Activated CD4-positive, CD25-positive, alpha-beta regulatory T cell treated with anti-CD3 and anti-CD28 coated beads, Interleukin-2, amount 50 U/mL, for 16 hours (primary cell): ENCODE data around the gene RNF103.
"Not testable (repeated sequence)": the region's sequence is repeated elsewhere in the genome, so short reads cannot be mapped to it uniquely, and the experiment has no call there.

Source experiments
- DNase-seq: peaks from one replicate; pipeline ENCODE4 v3.0.0-alpha.2; 2020; ENCODE audit warnings: low read depth, low spot score

The RNF103 gene, protein sequence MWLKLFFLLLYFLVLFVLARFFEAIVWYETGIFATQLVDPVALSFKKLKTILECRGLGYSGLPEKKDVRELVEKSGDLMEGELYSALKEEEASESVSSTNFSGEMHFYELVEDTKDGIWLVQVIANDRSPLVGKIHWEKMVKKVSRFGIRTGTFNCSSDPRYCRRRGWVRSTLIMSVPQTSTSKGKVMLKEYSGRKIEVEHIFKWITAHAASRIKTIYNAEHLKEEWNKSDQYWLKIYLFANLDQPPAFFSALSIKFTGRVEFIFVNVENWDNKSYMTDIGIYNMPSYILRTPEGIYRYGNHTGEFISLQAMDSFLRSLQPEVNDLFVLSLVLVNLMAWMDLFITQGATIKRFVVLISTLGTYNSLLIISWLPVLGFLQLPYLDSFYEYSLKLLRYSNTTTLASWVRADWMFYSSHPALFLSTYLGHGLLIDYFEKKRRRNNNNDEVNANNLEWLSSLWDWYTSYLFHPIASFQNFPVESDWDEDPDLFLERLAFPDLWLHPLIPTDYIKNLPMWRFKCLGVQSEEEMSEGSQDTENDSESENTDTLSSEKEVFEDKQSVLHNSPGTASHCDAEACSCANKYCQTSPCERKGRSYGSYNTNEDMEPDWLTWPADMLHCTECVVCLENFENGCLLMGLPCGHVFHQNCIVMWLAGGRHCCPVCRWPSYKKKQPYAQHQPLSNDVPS

DNA sequence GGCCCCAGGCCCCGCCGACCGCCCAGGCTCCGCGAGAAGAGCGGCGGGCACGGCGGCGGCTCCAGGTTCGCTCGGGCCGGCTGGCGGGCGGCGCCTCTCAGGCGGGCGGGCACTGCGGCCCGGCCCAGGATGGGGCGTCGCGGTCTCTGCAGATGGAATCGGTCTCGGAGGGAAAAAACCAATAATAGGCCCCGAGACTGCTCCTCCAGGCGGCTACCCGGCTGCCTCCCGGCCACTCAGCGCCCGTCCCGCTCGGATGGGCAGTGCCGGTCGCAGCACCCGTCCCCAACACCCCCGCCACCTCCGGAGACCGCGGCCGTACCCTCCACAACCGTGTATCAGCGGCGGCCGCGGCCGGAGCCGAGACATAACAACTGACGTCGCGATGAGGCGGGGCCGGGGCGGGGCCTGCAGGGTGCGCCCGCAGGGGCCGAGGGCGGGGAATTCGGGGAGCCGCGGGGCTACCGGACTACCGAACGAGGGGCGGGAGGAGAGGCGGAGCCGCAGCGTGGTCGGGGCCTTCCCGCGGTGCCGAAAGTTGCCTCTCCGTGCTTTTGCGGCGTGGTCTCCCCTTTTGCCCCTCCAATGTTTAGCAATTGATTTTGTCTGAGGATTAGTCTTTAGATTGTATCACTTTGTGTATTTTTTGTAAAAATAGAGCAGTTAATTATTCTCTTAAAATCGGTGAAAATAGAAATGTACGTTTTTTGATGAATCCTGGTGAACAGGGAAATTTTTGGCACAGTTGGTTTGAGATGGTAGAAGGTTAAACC, at the start of gene RNF103:
TSS of gene RNF103 (minus strand) at position 372 of the 773 bp plus-strand sequence. CDS start 979 bp downstream, outside the sequence.
- DNase-seq = peak; percentile 84

GRCh38 chr2:86673011-86673410, 49.3 kb upstream of the RNF103 start:
- DNase-seq = no peak

- DNase-seq = no peak
Observed at GRCh38 chr2:86672027-86672545, 48.4 kb upstream of the RNF103 start.

DNA sequence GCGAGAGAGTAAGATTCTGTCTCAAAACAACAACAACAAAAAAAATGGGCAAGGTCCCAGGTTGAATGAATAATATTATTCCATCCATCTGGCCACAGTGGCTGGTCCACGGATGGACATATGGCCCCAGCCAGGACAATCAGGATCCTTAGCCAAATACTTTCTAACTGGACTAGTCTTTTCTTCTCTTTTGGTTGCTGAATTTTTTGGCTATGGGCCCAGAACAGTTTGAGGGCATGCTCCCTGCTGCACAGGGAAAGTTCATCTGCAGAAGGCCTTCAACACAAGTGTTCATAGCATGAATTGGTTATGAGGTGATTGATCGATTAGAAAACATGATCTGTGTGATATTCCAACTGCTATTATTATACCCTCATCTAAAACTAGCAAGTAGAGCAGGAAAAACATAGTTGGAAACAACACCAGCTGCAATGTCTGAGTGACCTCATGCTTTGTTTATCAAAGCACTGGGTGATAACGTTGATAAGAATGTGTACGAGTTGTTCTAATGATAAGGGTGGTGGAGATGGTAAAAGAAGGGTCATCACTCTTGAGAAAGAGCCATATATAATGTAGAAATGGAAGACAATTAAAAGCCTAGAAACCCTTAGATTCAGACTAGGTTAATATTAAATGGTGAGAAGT, 47.8 kb upstream of the RNF103 start:
- no peak for DNase-seq

DNA sequence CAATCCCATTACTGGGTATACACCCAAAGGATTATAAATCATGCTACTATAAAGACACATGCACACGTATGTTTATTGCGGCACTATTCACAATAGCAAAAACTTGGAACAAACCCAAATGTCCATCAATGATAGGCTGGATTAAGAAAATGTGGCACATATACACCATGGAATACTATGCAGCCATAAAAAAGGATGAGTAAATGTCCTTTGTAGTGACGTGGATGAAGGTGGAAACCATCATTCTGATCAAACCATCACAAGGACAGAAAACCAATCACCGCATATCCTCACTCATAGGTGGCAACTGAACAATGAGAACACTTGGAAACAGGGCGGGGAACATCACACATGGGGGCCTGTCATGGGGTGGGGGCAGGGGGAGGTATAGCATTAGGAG, 45.7 kb upstream of the RNF103 start:
- DNase-seq = not testable (repeated sequence)

- DNase-seq = no peak
Observed at GRCh38 chr2:86661333-86661732, 37.7 kb upstream of the RNF103 start.

- DNase-seq = no peak
Observed at GRCh38 chr2:86650188-86650587, 26.5 kb upstream of the RNF103 start.

- DNase-seq = no peak
Observed at GRCh38 chr2:86649119-86649947, 25.7 kb upstream of the RNF103 start.

GRCh38 chr2:86648681-86649080, 25.0 kb upstream of the RNF103 start:
- DNase-seq = no peak

GRCh38 chr2:86646865-86647264, 23.2 kb upstream of the RNF103 start:
- no peak for DNase-seq

- DNase-seq = no peak
Observed at GRCh38 chr2:86646329-86646728, 22.7 kb upstream of the RNF103 start.

DNA sequence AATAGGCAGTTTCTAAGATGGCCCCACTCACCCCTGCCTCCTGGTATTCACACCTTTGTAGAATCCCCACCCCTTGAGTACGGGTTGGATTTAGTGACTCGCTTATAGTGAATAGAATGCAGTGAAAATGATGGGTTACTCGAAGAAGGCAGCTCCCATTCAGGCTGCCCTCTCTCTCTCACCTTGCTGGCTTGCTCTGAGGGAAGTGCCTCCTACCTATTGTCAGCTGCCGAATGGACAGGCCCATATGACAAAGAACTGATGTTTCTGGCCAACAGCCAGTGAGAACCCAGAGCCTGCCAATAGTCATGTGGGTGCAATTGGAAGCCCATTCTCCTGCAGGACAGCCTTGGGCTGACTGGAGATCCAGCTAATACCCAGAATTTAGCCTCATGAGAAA, 22.1 kb upstream of the RNF103 start:
- no peak for DNase-seq

DNA sequence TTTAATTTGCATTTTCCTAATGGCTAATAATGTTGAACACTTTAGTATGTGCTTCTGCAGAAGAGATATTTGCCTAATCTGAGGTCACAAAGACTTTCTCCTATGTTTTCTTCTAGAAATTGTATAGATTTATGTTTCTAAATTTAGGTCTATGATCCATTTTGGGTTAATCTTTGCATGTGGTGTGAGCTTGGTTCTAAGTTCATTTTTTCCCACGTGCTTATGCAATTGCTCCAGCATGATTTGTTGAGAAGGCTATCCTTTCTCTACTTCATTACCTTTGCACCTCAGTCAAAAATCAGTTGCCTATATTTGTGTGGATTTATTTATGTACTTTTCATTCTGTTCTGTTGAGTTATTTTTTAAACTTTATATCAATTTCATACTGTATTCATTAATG, 15.0 kb upstream of the RNF103 start:
- DNase-seq = no peak

DNA sequence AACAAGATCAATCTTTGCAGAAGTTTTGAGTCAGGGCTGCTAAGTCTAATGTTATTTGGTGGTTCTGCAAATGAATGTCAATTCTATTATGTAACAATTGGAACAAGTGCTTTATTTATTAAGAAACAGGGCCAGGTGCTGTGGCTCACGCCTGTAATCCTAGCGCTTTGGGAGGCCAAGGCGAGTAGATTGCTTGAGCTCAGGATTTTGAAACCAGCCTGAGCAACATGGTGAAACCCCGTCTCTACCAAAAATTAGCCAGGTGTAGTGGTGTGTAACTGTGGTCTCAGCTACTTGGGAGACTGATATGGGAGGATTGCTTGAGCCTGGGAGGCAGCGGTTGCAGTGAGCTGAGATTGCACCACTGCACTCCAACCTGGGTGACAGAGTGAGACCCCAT, 13.2 kb upstream of the RNF103 start:
- DNase-seq = no peak

DNA sequence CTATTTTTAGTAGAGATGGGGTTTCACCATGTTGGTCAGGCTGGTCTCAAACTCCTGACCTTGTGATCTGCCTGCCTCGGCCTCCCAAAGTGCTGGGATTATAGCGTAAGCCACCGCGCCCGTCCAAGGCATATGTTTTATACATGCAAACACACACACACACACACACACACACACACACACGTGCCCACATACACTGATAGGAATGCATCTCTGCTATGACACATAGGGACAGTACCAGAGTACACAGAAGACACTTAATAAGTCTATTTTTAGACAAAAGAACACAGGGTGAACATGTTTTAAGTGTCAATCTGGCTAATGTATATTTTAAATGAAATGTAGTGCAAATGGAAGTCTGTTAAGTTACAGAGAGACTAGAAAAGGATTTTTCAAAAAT, 10.7 kb upstream of the RNF103 start:
- DNase-seq = no peak

DNA sequence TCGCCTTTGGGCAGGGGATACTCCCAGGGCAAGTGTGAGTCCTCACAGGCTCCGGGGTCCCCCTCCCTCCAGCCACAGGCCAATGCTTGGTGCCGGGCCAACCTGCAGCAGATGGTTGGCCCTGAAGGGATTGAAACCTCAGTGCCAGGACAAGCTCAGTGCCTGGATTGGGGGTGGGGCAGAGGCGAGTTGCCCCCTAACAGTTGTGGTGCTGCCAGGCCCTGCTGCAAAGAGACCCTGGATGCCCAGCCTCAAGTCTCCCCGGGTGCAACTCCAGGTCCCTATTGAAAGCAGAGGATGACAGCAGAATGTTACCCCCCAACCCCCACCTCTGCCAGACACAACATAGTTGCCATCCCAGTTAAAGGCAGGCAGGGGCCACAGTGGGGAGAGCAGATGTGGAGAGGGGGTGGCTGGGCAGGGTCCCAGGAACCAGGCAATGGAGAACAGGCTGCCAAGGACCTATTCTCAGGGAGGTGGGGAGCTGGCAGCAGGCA, 9.5 kb upstream of the RNF103 start:
- no peak for DNase-seq

- DNase-seq = no peak
Observed at GRCh38 chr2:86632672-86633071, 9.0 kb upstream of the RNF103 start.

DNA sequence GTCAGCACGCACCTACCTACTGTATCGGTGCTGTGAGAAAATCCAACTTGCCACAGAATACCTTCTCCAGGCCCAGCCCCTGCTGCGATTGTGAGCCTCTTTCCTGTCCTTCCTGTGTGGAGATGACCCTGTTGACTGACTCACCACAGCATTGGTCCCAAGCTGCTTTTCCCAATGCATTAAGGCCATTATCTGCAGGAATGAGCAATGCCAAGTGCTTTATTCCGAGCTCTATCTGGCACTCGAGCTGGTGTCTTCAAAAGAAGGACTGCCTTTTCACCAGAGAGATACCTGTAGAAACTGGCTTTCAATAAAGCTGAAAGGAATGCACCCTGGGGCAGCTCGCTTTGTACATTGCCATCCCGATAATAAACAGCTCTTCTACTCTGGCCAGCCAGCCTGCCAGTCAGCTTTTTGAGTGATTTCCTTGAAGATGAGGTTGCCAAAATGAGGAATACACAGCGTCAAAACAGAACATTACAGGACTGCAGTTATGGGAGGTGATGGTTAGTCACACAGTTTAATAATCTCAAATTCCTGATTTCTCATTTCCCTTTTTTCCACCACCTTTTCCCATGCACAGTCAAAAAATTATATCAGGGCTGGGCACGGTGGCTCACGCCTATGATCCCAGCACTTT, 8.3 kb upstream of the RNF103 start:
- no peak for DNase-seq

- DNase-seq = no peak
Observed at GRCh38 chr2:86628091-86628522, 4.4 kb upstream of the RNF103 start.

DNA sequence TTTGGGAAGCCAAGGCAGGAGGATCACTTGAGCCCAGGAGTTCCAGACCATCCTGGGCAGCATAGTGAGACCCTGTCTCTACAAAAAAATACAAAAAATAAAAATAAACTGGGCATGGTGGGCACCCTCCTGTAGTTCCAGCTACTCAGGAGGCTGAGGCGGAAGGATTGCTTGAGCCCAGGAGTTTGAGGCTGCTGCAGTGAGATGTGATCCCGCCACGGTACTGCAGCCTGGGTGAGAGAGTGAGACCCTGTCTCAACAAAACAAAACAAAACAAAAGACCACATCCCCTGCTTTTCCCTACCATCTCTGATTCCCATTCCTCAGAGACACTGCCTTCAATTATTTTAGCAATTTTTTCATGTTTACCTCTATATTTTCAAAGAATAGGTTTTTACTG, 3.9 kb upstream of the RNF103 start:
- DNase-seq = no peak
